Neural cell (in vitro differentiated cells): ENCODE results near the gene SNRNP70.
"Not testable (repeated sequence)": the region's sequence is repeated elsewhere in the genome, so short reads cannot be mapped to it uniquely, and the experiment has no call there.

Experiments used
- CTCF ChIP-seq: fragments of 450-650 bp; IDR thresholded peaks from 2 replicates; pipeline ENCODE4 v1.5.1; 2014; ENCODE audit warnings: antibody characterized with exemption, mild to moderate bottlenecking, moderate library complexity; ENCODE audit not compliant: poor library complexity, severe bottlenecking
- POLR2AphosphoS5 ChIP-seq: IDR thresholded peaks from 2 replicates; pipeline ENCODE4 v1.6.1; 2012
- REST ChIP-seq: IDR thresholded peaks from 2 replicates; pipeline ENCODE4 v1.6.1; 2012; ENCODE audit warnings: borderline replicate concordance
- SMC3 ChIP-seq: fragments of 450-650 bp; conservative IDR thresholded peaks from 2 replicates; pipeline ENCODE4 v1.6.1; 2014; ENCODE audit warnings: antibody characterized with exemption, mild to moderate bottlenecking, moderate library complexity; ENCODE audit not compliant: poor library complexity

- TF ChIP-seq CTCF, SMC3, POLR2AphosphoS5, REST: not testable (repeated sequence)
Observed at GRCh38 chr19:49123285-49123684, 38.0 kb downstream of the SNRNP70 start.
